ENCODE data around the gene P2RY14. TPM values are rescaled to one million over a fixed set of nuclear protein-coding genes. Genes with fewer than 3 reads are reported as not detected.

Gene P2RY14
- total and polyA plus RNA-seq, 7 experiments from 2014 or later, result 0.11 to 5.7 (median 0.27) TPM; not detected in 2

- peaks cover 5 to 64% (median 27%) of the 10 kb centered on the region in 5 donors for H3K36me3 Mint-ChIP-seq
- peak overlapping the region; percentile 55 to 95 (median 93) for H3K27ac Mint-ChIP-seq
- H3K36me3 ChIP-seq (ENCODE audit: control insufficient read depth in 2 of 3, insufficient read depth in 3 of 3, low read length in 3 of 3), result peaks cover 0 to 8% (median 0%) of the 10 kb centered on the region in 3 experiments
- H3K9me3 Mint-ChIP-seq, result peaks cover 0 to 17% (median 2%) of the 10 kb centered on the region in 11 donors
- no peak overlapping the region for H3K4me3 ChIP-seq (ENCODE audit: low read length)
- ChIA-PET CTCF (interaction anchor here (1.1 to 1.5 kb wide), 2 partner anchors 30 to 31 kb away, joined by 3 to 4 read pairs; no protein-coding TSS in a partner anchor), POLR2A (interaction anchor here (1.1 to 8.7 kb wide), 5 partner anchors 10 to 36 kb away, joined by 3 to 88 read pairs (median 8); no protein-coding TSS in a partner anchor)
- intact Hi-C loops (cut with micrococcal nuclease), result loop anchor here (1.0 kb wide), 3 partner anchors 10 to 28 kb away; no protein-coding TSS in a partner anchor
- H3K4me3 Mint-ChIP-seq, result peak overlapping the region in 8 of 10 donors; percentile 25 to 86 (median 80)
- peaks cover 18 to 29% of the 10 kb centered on the region in 2 donors for H3K4me1 ChIP-seq (ENCODE audit: control insufficient read depth in 2 of 2, insufficient read depth in 2 of 2, low read length in 2 of 2)
- H3K27ac ChIP-seq (ENCODE audit: low read depth, low read length), result no peak overlapping the region
- no peaks in the 10 kb centered on the region for H3K9me3 ChIP-seq (ENCODE audit: control insufficient read depth in 2 of 3, low read length in 3 of 3)
- DNase-seq (no peak), ATAC-seq (no peak)
- H3K27me3 Mint-ChIP-seq, result no peaks in the 10 kb centered on the region
- peaks cover 8 to 57% (median 42%) of the 10 kb centered on the region in 7 donors for H3K4me1 Mint-ChIP-seq
- no peaks in the 10 kb centered on the region for H3K27me3 ChIP-seq (ENCODE audit: control insufficient read depth in 2 of 2, insufficient read depth in 2 of 2, low read length in 2 of 2)
These were observed 79.5 kb downstream of the P2RY14 start for GRCh38 chr3:151198849-151199248.

- ATAC-seq (no peak), DNase-seq (no peak)
- Histone ChIP-seq H3K9me3 (ENCODE audit: control insufficient read depth in 2 of 3, low read length in 3 of 3) (no peaks in the 10 kb centered on the region), H3K27me3 (ENCODE audit: control insufficient read depth in 2 of 2, insufficient read depth in 2 of 2, low read length in 2 of 2) (no peaks in the 10 kb centered on the region), H3K27ac (ENCODE audit: low read depth, low read length) (no peak overlapping the region), H3K4me3 (ENCODE audit: low read length) (no peak overlapping the region), H3K36me3 (ENCODE audit: control insufficient read depth in 2 of 3, insufficient read depth in 3 of 3, low read length in 3 of 3) (peaks cover 0 to 8% (median 0%) of the 10 kb centered on the region in 3 experiments), H3K4me1 (ENCODE audit: control insufficient read depth in 2 of 2, insufficient read depth in 2 of 2, low read length in 2 of 2) (peaks cover 16 to 27% of the 10 kb centered on the region in 2 donors)
- peak overlapping the region in 3 of 10 donors; percentile 30 to 79 (median 79) for H3K4me3 Mint-ChIP-seq
- H3K27ac Mint-ChIP-seq, result peak overlapping the region in 7 of 9 donors; percentile 65 to 95 (median 93)
- CTCF ChIA-PET, result interaction anchor here (0.9 to 1.5 kb wide), 3 partner anchors 29 to 30 kb away, joined by 3 to 4 read pairs (median 3); no protein-coding TSS in a partner anchor
- POLR2A ChIA-PET, result interaction anchor here (1.1 to 8.7 kb wide), 4 partner anchors 9 to 35 kb away, joined by 3 to 88 read pairs (median 6); no protein-coding TSS in a partner anchor
- H3K9me3 Mint-ChIP-seq, result peaks cover 0 to 20% (median 2%) of the 10 kb centered on the region in 11 donors
- peaks cover 7 to 54% (median 40%) of the 10 kb centered on the region in 7 donors for H3K4me1 Mint-ChIP-seq
- intact Hi-C loops (cut with micrococcal nuclease), result no loop called here
- H3K27me3 Mint-ChIP-seq, result no peaks in the 10 kb centered on the region
- peaks cover 5 to 69% (median 27%) of the 10 kb centered on the region in 5 donors for H3K36me3 Mint-ChIP-seq
These were observed 80.2 kb downstream of the P2RY14 start for GRCh38 chr3:151197981-151198767.

GRCh38 chr3:151197228-151197627, 81.1 kb downstream of the P2RY14 start:
- intact Hi-C loops (cut with micrococcal nuclease), result no loop called here
- H3K27me3 ChIP-seq (ENCODE audit: control insufficient read depth in 2 of 2, insufficient read depth in 2 of 2, low read length in 2 of 2), result no peaks in the 10 kb centered on the region

GRCh38 chr3:151196434-151196833, 81.9 kb downstream of the P2RY14 start:
- Mint-ChIP-seq H3K27ac (peak overlapping the region in 4 of 9 donors; percentile 43 to 83 (median 54)), H3K27me3 (no peaks in the 10 kb centered on the region), H3K4me3 (peak overlapping the region in 2 of 10 donors; percentile 2 to 51), H3K9me3 (peaks cover 0 to 21% (median 2%) of the 10 kb centered on the region in 11 donors), H3K36me3 (peaks cover 5 to 69% (median 27%) of the 10 kb centered on the region in 5 donors), H3K4me1 (peaks cover 7 to 47% (median 38%) of the 10 kb centered on the region in 7 donors)
- Histone ChIP-seq H3K4me1 (ENCODE audit: control insufficient read depth in 2 of 2, insufficient read depth in 2 of 2, low read length in 2 of 2) (peaks cover 16 to 21% of the 10 kb centered on the region in 2 donors), H3K4me3 (ENCODE audit: low read length) (no peak overlapping the region), H3K27me3 (ENCODE audit: control insufficient read depth in 2 of 2, insufficient read depth in 2 of 2, low read length in 2 of 2) (no peaks in the 10 kb centered on the region), H3K27ac (ENCODE audit: low read depth, low read length) (no peak overlapping the region), H3K9me3 (ENCODE audit: control insufficient read depth in 2 of 3, low read length in 3 of 3) (no peaks in the 10 kb centered on the region), H3K36me3 (ENCODE audit: control insufficient read depth in 2 of 3, insufficient read depth in 3 of 3, low read length in 3 of 3) (peaks cover 0 to 8% (median 0%) of the 10 kb centered on the region in 3 experiments)
- intact Hi-C loops (cut with micrococcal nuclease), result no loop called here
- ChIA-PET POLR2A (interaction anchor here (0.6 to 8.7 kb wide), 5 partner anchors 11 to 385 kb away, joined by 3 to 88 read pairs (median 3); no protein-coding TSS in a partner anchor), CTCF (interaction anchor here (0.6 to 1.5 kb wide), 3 partner anchors 14 to 64 kb away, joined by 3 to 4 read pairs (median 3); no protein-coding TSS in a partner anchor)
- DNase-seq, result no peak
- ATAC-seq, result no peak

More at GRCh38 chr3:151197228-151197627, 81.1 kb downstream of the P2RY14 start:
- H3K27ac Mint-ChIP-seq, result peak overlapping the region in 2 of 9 donors; percentile 5 to 28
- Histone ChIP-seq H3K4me3 (ENCODE audit: low read length) (no peak overlapping the region), H3K27ac (ENCODE audit: low read depth, low read length) (no peak overlapping the region), H3K4me1 (ENCODE audit: control insufficient read depth in 2 of 2, insufficient read depth in 2 of 2, low read length in 2 of 2) (peaks cover 16 to 27% of the 10 kb centered on the region in 2 donors), H3K9me3 (ENCODE audit: control insufficient read depth in 2 of 3, low read length in 3 of 3) (no peaks in the 10 kb centered on the region), H3K36me3 (ENCODE audit: control insufficient read depth in 2 of 3, insufficient read depth in 3 of 3, low read length in 3 of 3) (peaks cover 0 to 8% (median 0%) of the 10 kb centered on the region in 3 experiments)
- POLR2A ChIA-PET, result interaction anchor here (0.6 to 8.7 kb wide), 5 partner anchors 8 to 82 kb away, joined by 3 to 88 read pairs (median 3); no protein-coding TSS in a partner anchor
- H3K9me3 Mint-ChIP-seq, result peaks cover 0 to 21% (median 2%) of the 10 kb centered on the region in 11 donors
- H3K4me1 Mint-ChIP-seq, result peaks cover 7 to 47% (median 40%) of the 10 kb centered on the region in 7 donors
- DNase-seq (no peak), ATAC-seq (no peak)
- H3K36me3 Mint-ChIP-seq, result peaks cover 5 to 71% (median 27%) of the 10 kb centered on the region in 5 donors
- CTCF ChIA-PET, result interaction anchor here (0.6 kb wide), 1 partner anchor 11 kb away, joined by 3 read pairs; no protein-coding TSS in a partner anchor
- H3K27me3 Mint-ChIP-seq, result no peaks in the 10 kb centered on the region
- peak overlapping the region in 1 of 10 donors; percentile 45 for H3K4me3 Mint-ChIP-seq

- H3K27ac ChIP-seq (ENCODE audit: low read depth, low read length), result no peak overlapping the region
- H3K27me3 ChIP-seq (ENCODE audit: control insufficient read depth in 2 of 2, insufficient read depth in 2 of 2, low read length in 2 of 2), result no peaks in the 10 kb centered on the region
- intact Hi-C loops (cut with micrococcal nuclease), result no loop called here
- CTCF ChIA-PET, result interaction anchor here (1.4 to 1.5 kb wide), 2 partner anchors 13 to 18 kb away, joined by 3 to 4 read pairs; no protein-coding TSS in a partner anchor
- no peaks in the 10 kb centered on the region for H3K9me3 ChIP-seq (ENCODE audit: control insufficient read depth in 2 of 3, low read length in 3 of 3)
- peaks cover 15 to 20% of the 10 kb centered on the region in 2 donors for H3K4me1 ChIP-seq (ENCODE audit: control insufficient read depth in 2 of 2, insufficient read depth in 2 of 2, low read length in 2 of 2)
- Mint-ChIP-seq H3K36me3 (peaks cover 5 to 71% (median 27%) of the 10 kb centered on the region in 5 donors), H3K27me3 (no peaks in the 10 kb centered on the region), H3K4me3 (no peak overlapping the region), H3K27ac (peak overlapping the region in 3 of 9 donors; percentile 63 to 83 (median 65)), H3K9me3 (peaks cover 0 to 21% (median 2%) of the 10 kb centered on the region in 11 donors), H3K4me1 (peaks cover 7 to 50% (median 32%) of the 10 kb centered on the region in 7 donors)
- peaks cover 0 to 8% (median 0%) of the 10 kb centered on the region in 3 experiments for H3K36me3 ChIP-seq (ENCODE audit: control insufficient read depth in 2 of 3, insufficient read depth in 3 of 3, low read length in 3 of 3)
- no peak overlapping the region for H3K4me3 ChIP-seq (ENCODE audit: low read length)
- no peak for ATAC-seq
- POLR2A ChIA-PET, result interaction anchor here (1.5 to 8.7 kb wide), 2 partner anchors 12 kb away, joined by 3 to 88 read pairs; no protein-coding TSS in a partner anchor
- DNase-seq, result no peak
These were observed 82.5 kb downstream of the P2RY14 start for GRCh38 chr3:151195826-151196225.

GRCh38 chr3:151192545-151192944, 85.8 kb downstream of the P2RY14 start:
- Histone ChIP-seq H3K27me3 (ENCODE audit: control insufficient read depth in 2 of 2, insufficient read depth in 2 of 2, low read length in 2 of 2) (no peaks in the 10 kb centered on the region), H3K4me1 (ENCODE audit: control insufficient read depth in 2 of 2, insufficient read depth in 2 of 2, low read length in 2 of 2) (peaks cover 0 to 9% of the 10 kb centered on the region in 2 donors), H3K36me3 (ENCODE audit: control insufficient read depth in 2 of 3, insufficient read depth in 3 of 3, low read length in 3 of 3) (no peaks in the 10 kb centered on the region), H3K4me3 (ENCODE audit: low read length) (no peak overlapping the region), H3K27ac (ENCODE audit: low read depth, low read length) (no peak overlapping the region), H3K9me3 (ENCODE audit: control insufficient read depth in 2 of 3, low read length in 3 of 3) (no peaks in the 10 kb centered on the region)
- Mint-ChIP-seq H3K27ac (peak overlapping the region in 1 of 9 donors; percentile 2), H3K36me3 (peaks cover 0 to 51% (median 10%) of the 10 kb centered on the region in 5 donors), H3K27me3 (no peaks in the 10 kb centered on the region), H3K4me3 (no peak overlapping the region), H3K9me3 (peaks cover 0 to 18% (median 0%) of the 10 kb centered on the region in 11 donors), H3K4me1 (peaks cover 3 to 59% (median 20%) of the 10 kb centered on the region in 7 donors)
- CTCF ChIA-PET, result no interaction called here
- POLR2A ChIA-PET, result interaction anchor here (0.6 to 1.5 kb wide), 5 partner anchors 8 to 612 kb away, joined by 3 to 8 read pairs (median 3); no protein-coding TSS in a partner anchor
- intact Hi-C loops (cut with micrococcal nuclease), result no loop called here
- DNase-seq (no peak), ATAC-seq (no peak)

Measured in naive thymus-derived CD4-positive, alpha-beta T cell (primary cell).